ENCODE data around the gene FNTB. TPM values are rescaled to one million over a fixed set of nuclear protein-coding genes. Genes with fewer than 3 reads are reported as not detected.

The FNTB gene
- total RNA-seq, 1 experiment from 2014 or later = 20.7 TPM

- TF ChIP-seq CTCF (conservative IDR thresholded peaks at IDR 0.05) = no peak
- Mint-ChIP-seq H3K27ac (peak overlapping the region in 1 of 3 experiments; percentile 61; a peak in 1 of 7 replicates), H3K4me3 (peak overlapping the region; percentile 86 to 94), H3K9me3 (no peaks in the 10 kb centered on the region), H3K4me1 (peaks cover 22% of the 10 kb centered on the region in 2 experiments), H3K36me3 (ENCODE audit: insufficient read depth in 1 of 3, low read depth in 3 of 3) (peaks cover 4 to 26% (median 17%) of the 10 kb centered on the region in 3 experiments), H3K27me3 (ENCODE audit: low read depth) (peaks cover 11% of the 10 kb centered on the region)
- H3K9me3 ChIP-seq (ENCODE audit: control insufficient read depth, low read depth, low read length) = no peaks in the 10 kb centered on the region
- no peak overlapping the region for H2BK5ac ChIP-seq (ENCODE audit: insufficient read length, low read length)
- peak overlapping the region; percentile 47 for H3K9ac ChIP-seq (ENCODE audit: extremely low read depth, insufficient read length, low read length)
- no peaks in the 10 kb centered on the region for H4K20me1 ChIP-seq (ENCODE audit: control insufficient read depth, insufficient read depth, insufficient read length)
- H4K8ac ChIP-seq (replicated peaks; ENCODE audit: insufficient read length, low read depth, low read length) = no peak overlapping the region
- peak overlapping the region; percentile 75 for H3K4me2 ChIP-seq (ENCODE audit: insufficient read depth, insufficient read length, low read length)
- no peak overlapping the region for H3T11ph ChIP-seq (ENCODE audit: low read length)
- H2BK12ac ChIP-seq (ENCODE audit: insufficient read length, low read depth, low read length) = no peak overlapping the region
- no peak overlapping the region for H3K27ac ChIP-seq (ENCODE audit: insufficient read length, low read depth, low read length)
- H3K18ac ChIP-seq (ENCODE audit: insufficient read length, low read depth, low read length) = no peak overlapping the region
- H3K4ac ChIP-seq (ENCODE audit: low read depth, low read length) = no peak overlapping the region
- peaks cover 8% of the 10 kb centered on the region for H3K23me2 ChIP-seq (ENCODE audit: insufficient read length, low read depth, low read length, poor library complexity, severe bottlenecking)
- no peaks in the 10 kb centered on the region for H3K27me3 ChIP-seq (ENCODE audit: insufficient read depth, low read length)
- WGBS (ENCODE audit: extremely low coverage, insufficient read length, low lambda C conversion rate) = no CpG with 5 or more reads among the region's 6 CpGs
- no peak overlapping the region for H2BK120ac ChIP-seq (ENCODE audit: low read depth, low read length, poor library complexity, severe bottlenecking)
- H3K79me1 ChIP-seq (ENCODE audit: insufficient read depth, low read depth, low read length, poor library complexity, severe bottlenecking) = peaks cover 3% of the 10 kb centered on the region
- no peak for DNase-seq
- H3K4me1 ChIP-seq (ENCODE audit: insufficient read depth, low read length) = no peaks in the 10 kb centered on the region; the same call in 1 of the 2 replicates
- H4K5ac ChIP-seq (ENCODE audit: insufficient read length, low read depth, low read length) = no peak overlapping the region
- H3K14ac ChIP-seq (ENCODE audit: insufficient read depth, low read length) = no peak overlapping the region
- no peak overlapping the region for H2BK20ac ChIP-seq (ENCODE audit: low read depth, low read length, poor library complexity, severe bottlenecking)
- H2AFZ ChIP-seq (ENCODE audit: low read length) = no peak overlapping the region
- H3K23ac ChIP-seq (ENCODE audit: insufficient read length, low read depth, low read length) = no peak overlapping the region
- no peak overlapping the region for H4K91ac ChIP-seq (ENCODE audit: insufficient read length, low read depth, low read length)
- no peak overlapping the region for H2AK5ac ChIP-seq (ENCODE audit: insufficient read length, low read length)
- no peak overlapping the region for H2BK15ac ChIP-seq (ENCODE audit: low read depth, low read length)
- no peaks in the 10 kb centered on the region; the same call in 1 of the 2 replicates for H3K79me2 ChIP-seq (ENCODE audit: insufficient read depth, low read length)
- H3K56ac ChIP-seq (ENCODE audit: insufficient read length, low read depth, low read length) = no peak overlapping the region
Measured at GRCh38 chr14:65100922-65101541, 114.3 kb downstream of the FNTB start.

Data from H9 (cell line).